GM18502 (cell line): ENCODE results near the gene PLD4.
"Not testable (repeated sequence)": the region's sequence is repeated elsewhere in the genome, so short reads cannot be mapped to it uniquely, and the experiment has no call there.

ENCODE experiments used
- ATAC-seq: cut with Tn5 transposase; IDR thresholded peaks from one replicate; pipeline ENCODE4 v1.9.1; 2021; ENCODE audit warnings: mild to moderate bottlenecking; ENCODE audit not compliant: unreplicated experiment, poor library complexity

The PLD4 gene

DNA sequence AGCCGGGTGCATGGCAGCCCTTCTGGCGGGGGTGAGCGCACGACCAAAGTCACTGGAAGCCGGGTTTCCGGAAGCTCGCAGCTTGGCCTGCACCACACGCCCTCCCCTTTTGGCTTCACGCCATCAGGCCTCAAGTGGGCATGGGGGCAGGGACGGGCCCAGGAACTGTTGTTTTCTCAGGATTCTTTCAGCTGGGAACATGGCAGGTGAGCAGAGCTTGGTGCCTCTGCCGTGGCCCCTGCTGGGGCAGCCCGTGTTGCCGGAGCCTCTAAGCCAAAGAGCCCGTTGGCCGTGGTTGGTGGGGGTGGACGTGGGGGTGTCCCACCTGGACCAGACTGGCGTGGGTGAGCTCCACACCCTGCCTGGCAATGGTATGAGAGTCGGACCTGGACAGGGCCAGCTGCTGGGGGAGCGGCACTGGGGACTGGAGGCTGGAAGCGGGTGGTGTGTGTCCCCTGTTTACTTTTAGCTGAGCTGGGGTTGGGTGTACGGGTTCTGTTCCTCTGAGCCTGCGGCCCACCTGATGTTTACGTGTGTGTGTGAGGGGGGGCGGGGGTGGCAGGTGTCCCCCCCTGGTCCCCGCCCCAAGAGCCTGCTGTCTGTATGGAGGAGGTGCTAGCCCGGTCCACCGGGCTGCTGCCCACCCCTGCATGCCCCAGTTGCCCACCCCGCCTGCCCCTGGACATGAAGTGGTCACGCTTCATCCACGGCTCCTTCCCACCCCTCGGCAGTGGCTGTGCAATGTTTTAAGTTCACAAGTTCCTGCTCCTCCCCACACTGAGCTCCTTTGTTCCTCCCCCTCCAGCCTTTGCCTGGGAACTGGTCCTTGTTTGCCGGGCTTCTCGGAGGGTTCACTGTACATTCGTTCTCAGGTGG lies 28.7 kb upstream of the PLD4 start:
- ATAC-seq, result no peak

- ATAC-seq, result no peak
Observed at GRCh38 chr14:104897330-104898194, 27.1 kb upstream of the PLD4 start.

- no peak for ATAC-seq
Observed at GRCh38 chr14:104898195-104898558, 26.5 kb upstream of the PLD4 start.

DNA sequence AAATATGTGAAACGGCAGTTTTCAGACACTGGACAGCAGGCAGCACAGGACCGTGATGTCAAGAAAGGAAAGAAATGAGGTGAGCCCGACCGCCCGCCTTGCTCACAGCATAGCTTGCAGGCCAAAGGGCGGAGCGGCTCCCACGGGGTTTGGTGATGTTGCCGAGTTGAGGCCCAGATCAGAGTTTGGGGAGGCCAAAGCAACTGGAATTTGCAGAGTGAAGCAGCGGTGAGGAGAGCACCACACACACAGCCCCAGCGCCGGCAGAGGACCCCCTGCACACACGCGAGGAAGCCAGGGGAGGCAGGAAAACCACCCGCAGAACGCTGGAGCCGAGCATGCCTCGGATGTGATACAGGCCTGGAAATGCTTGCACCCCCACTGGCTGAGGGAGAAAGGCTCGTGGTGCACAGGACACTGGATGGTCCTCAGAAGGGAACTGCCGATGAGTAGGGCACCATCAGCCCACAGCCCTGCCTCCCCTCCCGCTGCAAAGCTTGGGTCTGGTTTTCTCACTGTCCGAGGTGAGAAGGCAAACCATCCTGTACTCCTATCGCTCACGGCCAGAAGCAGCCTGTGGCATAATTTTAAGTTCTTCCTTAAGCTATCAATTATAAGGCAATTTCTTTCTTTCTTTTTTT lies 25.7 kb upstream of the PLD4 start:
- ATAC-seq, result no peak

DNA sequence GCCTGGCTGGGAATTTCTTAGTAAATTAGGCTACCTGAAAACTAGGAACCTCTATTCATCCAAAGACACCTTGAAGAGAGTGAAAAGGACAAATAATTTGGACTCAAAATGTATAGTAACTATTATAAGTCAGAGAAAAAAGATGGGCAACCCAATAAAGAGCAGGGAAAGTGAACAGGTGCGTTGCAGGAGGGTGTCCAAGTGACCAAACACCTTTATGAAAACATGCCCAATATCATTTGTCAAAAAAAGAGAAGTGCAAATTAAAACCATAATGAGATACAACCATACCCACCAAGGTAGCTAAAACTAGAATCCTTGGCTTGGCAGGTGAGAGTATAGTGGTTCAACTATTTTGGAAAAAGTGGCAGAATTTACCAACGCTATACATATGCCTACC lies 24.9 kb upstream of the PLD4 start:
- ATAC-seq, result no peak

DNA sequence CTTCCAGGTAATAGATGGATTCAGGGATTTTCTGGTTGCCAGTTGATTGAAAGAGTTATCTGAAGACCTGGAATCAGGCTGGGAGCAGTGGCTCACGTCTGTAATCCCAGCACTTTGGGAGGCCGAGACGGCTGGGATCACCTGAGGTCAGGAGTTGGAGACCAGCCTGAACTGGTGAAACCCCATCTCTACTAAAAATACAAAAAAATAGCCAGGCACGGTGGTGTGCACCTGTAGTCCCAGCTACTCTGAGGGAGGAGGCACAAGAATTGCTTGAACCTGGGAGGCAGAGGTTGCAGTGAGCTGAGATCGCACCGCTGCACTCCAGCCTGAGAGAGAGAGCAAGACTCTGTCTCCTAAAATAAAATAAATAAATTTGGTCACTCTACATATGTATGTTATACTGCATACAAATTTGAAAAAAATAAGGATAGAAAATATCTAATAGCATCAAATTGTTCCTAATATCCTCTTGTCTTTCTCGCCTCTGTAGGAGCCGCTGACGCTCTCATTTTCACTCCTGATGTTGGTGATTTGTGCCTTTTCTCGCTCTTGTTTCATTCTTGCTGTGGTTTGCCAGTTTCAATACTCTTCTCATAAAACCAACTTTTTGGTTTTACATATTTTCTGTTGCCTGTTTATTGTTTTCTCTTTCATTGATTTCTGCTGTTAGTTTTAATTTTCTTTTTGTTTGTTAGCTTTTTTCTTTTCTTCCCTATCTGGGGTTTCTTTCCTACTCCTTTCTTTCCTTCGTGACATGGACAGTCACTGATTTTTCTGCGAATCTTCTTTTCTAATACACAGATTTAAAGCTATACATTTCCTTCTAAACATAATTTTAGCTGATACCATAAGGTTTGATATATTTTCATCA lies 23.8 kb upstream of the PLD4 start:
- no peak for ATAC-seq

DNA sequence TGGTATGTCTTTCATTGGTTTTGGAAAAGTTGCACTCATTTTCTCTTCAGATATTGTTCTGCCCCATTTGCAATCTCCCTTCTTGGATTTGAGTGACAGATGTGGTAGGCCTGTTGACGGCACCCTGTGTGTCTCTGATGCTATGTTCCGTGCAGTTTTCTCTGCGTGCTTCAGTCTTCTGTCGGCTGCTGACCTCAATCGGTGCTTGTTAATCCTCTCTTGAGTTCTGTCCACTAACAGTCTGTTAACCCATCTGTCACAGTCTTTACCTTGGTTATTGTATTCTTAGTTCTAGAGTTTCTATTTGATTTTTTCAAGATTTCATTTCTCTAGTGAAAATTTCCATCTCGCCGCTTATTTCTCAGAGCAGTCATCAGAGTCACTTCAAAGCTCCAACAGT lies 20.7 kb upstream of the PLD4 start:
- ATAC-seq, result no peak

- not testable (repeated sequence) for ATAC-seq
Observed at GRCh38 chr14:104904650-104905578, 19.8 kb upstream of the PLD4 start.

- ATAC-seq, result not testable (repeated sequence)
Observed at GRCh38 chr14:104905579-104905933, 19.1 kb upstream of the PLD4 start.

DNA sequence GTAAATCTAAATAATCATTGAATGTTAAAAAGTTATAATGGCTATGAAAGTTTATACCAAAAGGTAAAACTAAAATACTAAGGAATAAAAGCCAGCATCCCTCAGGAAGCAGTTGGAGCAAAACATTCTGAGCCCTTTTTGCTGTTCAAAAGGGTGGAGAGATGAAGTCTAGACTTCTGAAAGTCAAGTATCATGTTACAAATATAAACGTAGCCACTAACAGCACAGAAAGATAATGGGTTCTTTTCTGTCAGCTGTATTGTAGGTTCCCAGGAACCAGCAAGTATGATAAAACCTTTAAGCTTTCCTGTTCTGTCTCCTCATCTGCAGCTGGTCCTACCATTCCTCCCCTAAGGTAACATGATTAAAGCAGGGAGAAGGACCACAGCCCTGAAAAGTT lies 16.4 kb upstream of the PLD4 start:
- ATAC-seq, result no peak

GRCh38 chr14:104912053-104912452 lies 12.6 kb upstream of the PLD4 start:
- no peak for ATAC-seq

- ATAC-seq, result no peak
Observed at GRCh38 chr14:104913435-104913834, 11.2 kb upstream of the PLD4 start.

DNA sequence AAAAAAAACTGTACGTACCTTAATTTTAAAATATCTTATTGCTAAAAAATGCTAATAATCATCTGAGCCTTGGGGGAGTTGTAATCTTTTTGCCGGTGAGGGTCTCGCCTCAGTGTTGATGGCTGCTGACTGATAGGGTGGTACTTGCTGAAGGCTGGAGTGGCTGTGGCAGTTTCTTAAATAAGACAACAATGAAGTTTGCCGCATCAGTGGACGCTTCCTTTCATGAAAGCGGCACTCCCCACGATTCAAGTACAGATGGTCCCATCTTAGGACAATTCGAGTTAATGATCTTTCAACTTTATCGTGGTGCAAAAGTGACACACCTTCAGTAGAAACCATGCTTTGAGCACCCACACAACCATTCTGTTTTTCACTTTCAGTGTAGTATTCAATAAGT lies 7.6 kb upstream of the PLD4 start:
- no peak for ATAC-seq

DNA sequence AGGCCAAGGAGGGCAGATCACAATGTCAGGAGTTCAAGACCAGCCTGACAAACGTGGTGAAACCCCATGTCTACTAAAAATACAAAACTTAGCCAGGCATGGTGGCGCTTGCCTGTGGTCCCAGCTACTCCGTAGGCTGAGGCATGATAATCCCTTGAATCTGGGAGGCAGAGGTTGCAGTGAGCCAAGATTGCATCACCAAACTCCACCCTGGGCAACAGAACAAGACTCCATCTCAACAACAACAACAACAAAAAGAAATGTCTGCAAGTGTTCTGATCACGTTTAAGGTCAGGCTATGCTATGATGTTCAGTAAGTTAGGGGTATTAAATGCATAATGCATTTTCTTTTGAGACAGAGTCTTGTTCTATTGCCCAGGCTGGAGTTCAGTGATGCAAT lies 6.7 kb upstream of the PLD4 start:
- no peak for ATAC-seq

GRCh38 chr14:104919152-104919992 lies 5.3 kb upstream of the PLD4 start:
- ATAC-seq, result not testable (repeated sequence)

DNA sequence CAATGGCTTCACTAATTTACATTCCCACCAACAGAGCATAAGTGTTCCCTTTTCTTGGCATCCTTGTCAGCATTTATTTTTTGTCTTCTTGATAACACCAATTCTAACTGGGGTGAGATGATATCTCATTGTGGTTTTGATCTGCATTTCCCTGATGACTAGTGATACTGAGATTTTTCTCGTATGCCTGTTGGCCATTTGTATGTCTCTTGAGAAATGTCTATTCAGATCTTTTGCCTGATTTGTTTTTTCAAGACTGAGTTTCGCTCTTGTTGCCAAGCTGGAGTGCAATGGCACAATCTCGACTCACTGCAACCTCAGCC lies 4.7 kb upstream of the PLD4 start:
- ATAC-seq, result no peak

GRCh38 chr14:104923640-104924420 lies 849 bp upstream of the PLD4 start:
- ATAC-seq, result no peak
